HG03097 (cell line): ENCODE results near the gene FAM227B.
"Not testable (repeated sequence)": the region's sequence is repeated elsewhere in the genome, so short reads cannot be mapped to it uniquely, and the experiment has no call there.

Source experiments
- ATAC-seq: cut with Tn5 transposase; IDR thresholded peaks from one replicate; pipeline ENCODE4 v1.9.1; 2021; ENCODE audit not compliant: unreplicated experiment, low FRiP score

The FAM227B gene

DNA sequence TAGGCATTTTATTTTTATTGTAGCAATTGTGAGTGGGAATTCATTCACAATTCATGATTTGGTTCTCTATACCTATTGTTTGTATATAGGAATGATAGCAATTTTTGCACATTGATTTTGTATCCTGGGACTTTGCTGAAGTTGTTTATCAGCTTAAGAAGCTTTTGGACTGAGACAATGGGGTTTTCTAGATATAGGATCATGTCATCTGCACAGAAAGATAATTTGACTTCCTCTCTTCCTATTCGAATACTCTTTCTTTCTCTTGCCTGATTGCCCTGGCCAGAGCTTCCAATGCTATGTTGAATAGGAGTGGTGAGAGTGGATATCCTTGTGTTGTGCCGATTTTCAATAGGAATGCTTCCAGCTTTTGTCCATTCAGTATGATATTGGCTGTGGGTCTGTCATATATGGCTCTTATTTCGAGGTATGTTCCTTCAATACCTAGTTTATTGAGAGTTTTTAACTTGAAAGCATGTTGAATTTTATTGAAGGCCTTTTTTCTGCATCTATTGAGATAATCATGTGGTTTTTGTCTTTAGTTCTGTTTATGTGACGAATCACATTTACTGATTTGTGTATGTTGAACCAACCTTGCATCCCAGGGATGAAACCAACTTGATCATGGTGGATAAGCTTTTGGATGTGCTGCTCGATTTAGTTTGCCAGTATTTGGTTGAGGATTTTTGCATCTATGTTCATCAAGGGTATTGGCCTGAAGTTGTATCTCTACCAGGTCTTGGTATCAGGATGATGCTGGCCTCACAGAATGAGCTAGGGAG is 217.9 kb downstream of the FAM227B start:
- ATAC-seq = not testable (repeated sequence)

DNA sequence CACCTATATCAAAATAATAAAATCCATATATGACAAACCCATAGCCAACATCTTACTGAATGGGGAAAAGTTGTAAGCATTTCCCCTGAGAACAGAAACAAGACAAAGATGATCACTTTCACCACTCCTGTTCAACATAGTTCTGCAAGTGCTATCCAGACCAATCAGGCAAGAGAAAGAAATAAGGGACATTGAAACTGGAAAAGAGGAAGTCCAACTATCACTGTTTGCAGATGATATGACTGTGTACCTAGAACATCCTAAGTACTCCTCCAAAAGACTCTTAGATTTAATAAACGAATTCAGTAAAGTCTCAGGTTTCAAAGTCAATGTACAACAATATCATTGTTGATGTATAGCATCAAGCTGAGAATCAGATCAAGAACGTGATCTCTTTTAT is 233.1 kb downstream of the FAM227B start:
- ATAC-seq = no peak

DNA sequence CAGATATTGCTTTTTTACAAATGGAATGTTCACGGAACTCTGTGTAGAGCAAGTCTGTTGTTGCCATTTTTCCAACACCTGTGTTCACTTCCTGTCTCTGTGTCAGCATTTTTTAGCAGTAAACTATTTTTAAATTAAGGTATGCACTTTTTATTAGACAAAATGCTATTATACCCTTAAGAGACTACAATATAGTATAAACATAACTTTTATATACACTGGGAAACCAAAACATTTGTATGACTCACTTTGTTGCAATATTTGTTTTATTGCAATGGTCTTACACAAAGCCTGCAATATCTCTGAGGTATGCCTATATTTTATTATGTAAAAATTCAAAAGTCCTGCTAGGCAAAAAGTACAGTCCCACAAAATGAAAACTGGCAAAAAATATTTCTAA is 237.4 kb downstream of the FAM227B start:
- no peak for ATAC-seq

DNA sequence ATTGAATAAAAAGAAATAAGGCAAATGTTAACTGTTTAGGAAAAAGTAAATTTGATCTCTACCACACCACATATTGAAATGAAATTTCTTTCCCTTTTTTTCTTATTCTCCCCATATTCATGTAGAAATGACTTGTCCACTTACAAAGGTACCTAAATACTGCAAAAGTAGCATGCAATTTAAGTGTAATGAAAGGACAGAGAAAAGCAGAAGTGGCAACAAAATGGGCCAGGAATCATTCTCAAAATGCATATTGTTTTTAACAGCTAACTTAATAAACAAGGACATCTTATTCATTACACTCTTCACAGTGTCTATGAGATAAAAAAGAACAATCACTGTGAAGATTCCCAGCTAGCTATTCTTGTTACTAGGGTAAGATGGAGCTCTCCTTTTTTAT is 238.2 kb downstream of the FAM227B start:
- ATAC-seq = no peak

DNA sequence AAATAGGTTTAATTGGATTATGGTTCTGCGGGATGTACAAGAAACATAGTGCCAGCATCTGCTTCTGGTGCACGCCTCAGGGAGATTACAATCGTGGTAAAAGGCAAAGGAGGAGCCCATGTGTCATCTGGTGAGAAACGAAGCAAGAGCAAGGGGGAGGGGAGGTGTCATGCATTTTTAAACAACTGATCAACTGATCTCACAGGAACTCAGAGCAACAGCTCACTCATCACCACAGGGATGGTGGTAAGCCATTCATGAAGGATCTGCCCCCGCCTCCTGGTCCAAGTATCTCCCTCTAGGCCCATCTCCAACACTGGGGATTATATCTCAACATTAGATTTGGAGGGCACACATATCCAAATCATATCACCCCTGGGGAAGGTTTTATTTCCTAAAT is 239.7 kb downstream of the FAM227B start:
- ATAC-seq = no peak

DNA sequence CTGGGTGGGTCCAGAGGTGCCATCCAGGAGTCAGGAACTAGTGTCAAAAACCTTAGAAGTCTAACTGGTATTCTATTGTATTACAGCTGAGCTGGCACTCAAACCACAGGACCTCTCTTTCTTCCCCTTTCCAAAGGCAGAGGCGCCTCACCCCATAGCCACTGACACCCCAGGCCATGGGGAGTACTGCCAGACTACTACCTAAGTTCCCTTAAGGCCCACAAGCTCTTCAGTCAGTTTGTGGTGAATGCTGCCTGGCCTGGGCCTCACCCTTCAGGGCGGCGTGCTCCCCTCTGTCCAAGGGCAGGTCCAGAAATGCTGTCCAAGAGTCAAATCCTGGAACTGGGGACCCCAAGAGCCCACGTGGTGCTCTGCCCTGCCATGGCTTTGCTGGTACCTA is 240.6 kb downstream of the FAM227B start:
- ATAC-seq = no peak

DNA sequence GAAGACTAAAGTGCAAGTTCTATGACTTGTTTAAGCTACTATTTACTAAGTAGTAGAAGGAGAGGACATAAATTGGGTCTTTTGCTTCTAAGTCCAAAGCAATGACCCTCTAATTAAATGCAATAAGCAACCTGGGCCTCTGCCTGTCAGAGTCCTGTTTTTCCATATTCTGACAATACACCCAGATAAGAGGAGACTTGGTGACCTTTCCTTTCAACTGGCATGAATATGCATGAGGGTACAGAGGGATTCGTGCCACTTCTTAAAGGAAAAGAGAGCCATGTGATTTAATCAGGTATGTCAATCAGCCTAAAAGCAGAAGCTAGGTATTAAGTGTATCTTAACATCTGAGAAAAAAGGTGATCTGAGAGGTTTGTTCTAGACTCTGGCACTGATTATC is 248.3 kb downstream of the FAM227B start:
- no peak for ATAC-seq

DNA sequence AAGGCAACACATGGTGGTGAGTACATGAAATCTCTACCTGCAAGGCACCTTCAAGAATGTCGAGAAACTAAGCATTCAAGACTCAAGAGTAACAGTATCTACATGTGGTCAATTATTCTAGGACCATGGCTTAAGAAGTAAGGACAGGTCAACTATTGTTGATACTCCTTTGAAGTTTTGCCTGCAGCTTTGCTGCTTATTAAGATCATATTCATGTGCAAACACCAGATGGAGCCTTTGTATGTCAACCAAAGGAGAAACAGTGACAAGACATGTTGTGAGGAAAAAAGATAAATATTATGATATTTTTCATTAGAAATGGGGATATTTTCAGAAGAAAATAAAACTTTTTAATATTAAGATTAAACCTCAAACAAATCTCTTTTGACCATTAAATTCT is 249.8 kb downstream of the FAM227B start:
- no peak for ATAC-seq

DNA sequence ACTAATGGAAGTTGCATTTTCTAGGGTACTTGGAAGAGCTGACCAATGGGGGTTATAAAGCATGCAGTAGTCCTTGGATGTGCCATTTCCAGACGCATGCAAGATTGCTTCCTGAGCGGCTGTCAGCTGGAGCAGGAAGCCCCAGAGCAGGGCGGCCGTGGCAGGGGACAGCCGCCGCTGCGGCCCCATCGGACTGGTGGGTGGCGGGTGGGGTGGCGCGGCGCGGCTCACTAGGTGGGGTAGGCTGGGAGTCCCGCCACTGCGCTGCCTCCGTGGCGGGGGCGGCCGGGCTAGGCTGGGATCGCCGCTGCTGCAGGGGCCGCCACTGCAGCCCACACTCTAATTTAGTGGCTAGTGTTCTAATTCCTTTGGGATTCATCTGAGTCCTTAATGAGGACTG is 254.1 kb downstream of the FAM227B start:
- no peak for ATAC-seq

DNA sequence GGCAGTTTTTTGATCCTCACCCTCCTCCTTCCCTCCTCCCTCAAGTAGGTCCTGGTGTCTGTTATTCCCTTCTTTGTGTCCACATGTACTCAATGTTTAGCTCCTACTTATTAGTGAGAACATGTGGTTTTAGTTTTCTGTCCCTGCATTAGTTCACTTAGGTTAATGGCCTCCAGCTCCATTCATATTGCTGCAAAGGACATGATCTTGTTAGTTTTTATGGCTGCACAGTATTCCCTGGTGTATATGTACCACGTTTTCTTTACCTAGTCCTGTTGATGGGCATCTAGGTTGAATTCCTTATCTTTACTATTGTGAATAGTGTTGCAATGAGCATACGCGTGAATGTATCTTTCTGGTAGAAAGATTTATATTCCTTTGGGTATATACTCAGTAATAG is 259.2 kb downstream of the FAM227B start:
- no peak for ATAC-seq

DNA sequence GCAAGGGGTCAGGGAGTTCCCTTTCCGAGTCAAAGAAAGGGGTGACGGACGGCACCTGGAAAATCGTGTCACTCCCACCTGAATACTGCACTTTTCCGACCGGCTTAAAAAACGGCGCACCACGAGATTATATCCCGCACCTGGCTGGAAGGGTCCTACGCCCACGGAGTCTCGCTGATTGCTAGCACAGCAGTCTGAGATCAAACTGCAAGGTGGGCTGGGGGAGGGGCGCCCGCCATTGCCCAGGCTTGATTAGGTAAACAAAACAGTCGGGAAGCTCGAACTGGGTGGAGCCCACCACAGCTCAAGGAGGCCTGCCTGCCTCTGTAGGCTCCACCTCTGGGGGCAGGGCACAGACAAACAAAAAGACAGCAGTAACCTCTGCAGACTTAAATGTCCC is 266.2 kb downstream of the FAM227B start:
- not testable (repeated sequence) for ATAC-seq

DNA sequence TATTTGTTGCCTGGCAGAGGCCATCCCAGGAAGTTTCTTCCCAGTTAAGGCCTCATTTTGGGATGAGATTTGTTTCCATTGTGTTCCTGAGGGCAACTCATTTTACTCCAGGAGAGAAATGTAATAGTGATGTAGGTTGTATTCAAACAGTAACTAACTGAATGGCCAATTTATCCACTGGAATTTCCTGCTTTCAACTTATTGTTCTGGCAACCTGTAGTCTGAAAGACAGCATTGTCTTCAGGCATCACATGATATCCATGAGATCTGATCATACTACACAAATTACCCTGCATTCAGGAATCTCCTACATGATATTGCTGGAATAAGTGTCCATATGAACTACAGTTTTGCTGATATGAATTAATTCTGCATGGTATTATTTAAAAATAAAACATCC is 277.1 kb downstream of the FAM227B start:
- ATAC-seq = no peak

DNA sequence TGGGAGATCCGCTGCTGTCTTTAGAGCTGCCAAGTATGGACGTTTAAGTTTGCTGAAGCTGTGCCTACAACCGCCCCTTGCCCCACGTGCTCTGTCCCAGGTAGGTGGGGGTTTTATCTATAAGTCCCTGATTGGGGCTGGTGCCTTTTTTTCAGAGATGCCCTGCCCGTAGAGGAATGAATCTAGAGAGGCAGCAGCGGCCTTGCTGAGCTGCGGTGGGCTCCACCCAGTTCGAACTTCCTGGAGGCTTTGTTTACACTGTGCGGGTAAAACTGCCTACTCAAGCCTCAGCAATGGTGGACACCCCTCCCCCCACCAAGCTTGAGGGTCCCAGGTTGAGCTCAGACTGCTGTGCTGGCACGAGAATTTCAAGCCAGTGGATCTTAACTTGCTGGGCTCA is 281.0 kb downstream of the FAM227B start:
- no peak for ATAC-seq

DNA sequence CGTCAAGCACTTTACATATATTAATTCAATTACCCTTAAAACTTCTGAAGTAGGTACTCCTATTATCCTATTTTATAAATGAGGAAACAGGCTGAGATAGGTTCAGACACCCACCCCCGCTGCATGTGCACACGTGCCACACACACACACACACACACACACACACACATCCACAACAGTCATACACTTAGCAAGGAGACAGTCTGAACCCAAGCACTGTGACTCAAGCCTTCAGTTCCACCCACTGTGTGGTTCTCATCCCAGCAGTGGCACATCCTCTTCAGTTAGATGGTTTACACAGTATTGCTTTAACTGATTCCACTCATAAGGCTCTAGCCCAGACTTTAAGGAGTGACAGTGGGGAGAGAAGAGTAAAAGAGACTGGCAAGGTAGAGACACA is 288.7 kb downstream of the FAM227B start:
- no peak for ATAC-seq

DNA sequence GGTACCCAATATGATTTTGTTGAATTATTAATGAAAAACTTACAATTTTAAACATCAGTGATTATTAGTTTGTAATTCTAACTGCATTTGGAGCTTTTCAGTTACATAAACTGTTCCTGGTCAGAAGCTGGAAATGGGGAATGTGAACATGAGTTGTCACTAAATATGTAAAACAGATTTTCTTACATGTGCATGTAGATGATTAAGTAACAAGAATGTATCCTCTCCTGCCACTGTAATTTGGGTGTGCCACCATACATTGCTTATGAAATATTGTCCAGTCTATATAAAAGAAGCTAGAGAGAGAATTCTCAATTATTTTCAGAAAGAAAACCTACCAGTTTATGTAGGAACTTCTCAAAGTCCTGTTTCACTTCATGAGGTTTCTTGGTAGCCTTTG is 289.2 kb downstream of the FAM227B start:
- no peak for ATAC-seq

DNA sequence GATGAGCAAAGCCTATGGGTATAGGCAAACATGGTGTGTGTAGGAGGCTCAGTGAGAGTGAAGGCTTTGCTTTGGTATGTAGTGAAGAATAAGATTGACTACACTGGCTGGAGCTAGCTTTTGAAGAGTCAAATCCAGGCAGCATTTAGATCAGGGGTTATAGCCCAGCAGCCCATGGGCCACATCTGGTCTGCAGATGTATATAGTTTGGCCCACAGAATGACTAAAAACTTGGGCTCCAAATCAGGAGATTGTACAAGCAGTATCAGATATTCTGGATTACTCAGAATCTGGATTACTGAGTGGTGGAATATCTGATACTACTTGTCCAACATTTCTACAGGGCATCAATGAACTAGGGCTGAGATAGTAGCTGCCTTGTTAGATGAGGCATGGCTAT is 290.5 kb downstream of the FAM227B start:
- ATAC-seq = no peak

DNA sequence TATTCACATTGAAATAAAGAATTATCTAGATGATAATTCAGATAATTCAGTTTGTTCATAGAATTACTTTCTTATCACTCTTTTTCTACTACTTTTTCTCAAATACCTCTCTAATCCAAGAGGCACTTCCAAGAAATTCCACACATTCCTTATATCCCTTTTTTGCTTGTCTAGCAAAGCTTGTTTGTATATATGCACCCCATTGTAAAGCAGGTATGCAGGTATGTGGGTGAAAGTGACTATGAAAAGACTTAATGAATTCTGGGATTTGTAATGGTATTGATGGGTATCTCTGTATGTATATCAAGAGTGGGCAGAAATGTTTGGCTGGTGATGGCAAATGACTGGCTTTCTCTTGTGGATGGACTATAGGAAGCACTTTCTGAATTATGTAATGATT is 291.7 kb downstream of the FAM227B start:
- ATAC-seq = no peak

DNA sequence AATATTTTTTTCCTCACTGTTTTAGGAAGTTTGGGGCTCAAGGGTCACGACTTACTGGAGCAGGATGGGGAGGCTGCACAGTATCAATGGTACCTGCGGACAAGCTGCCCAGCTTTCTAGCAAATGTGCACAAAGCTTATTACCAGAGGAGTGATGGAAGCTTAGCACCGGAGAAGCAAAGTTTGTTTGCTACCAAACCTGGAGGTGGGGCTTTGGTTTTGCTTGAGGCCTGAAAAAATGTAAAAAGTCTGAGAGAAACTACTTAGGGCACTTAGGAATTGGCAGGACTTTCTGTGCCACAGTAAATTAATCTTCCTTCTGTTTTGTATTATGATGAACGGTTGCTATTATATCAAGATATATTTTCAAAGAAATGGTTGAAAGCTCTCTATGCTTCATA is 292.7 kb downstream of the FAM227B start:
- ATAC-seq = no peak

DNA sequence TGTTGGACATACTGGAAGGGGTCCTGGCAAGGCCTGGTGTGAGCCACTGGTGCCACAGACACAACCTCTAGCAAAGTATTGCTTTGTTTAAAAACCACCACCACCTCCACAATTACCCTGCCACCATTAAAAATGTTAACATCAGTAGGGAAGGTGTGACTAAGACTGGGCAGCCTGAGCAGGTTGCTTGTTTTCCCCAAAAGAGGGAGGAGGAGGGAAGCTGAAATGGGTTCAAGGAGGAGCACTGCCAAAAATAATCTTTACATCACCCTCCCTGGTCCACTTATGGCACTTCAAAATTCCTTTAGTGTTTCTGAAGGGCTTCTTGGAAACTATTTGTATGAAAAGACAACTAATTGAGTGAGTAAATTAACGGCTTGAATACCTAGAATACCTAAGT is 297.4 kb downstream of the FAM227B start:
- ATAC-seq = no peak

DNA sequence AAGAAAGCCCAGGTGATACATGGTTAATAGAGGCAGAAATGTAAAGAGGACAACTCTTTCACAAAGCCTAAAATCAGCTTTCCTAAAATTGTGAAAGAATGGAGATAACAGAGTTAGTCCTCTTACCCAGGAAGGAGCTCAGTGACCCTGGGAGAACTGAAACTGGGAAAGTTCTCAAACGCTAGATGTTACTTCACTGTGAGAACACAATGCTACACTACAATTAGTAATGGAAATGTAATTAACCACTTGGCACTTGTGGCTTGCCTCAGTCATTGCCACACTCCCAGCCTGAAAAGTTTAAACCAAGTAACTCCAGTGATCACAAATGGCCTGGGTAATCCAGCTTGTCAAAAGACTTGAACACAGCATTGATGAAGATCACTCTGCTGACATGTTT is 300.3 kb downstream of the FAM227B start:
- no peak for ATAC-seq

DNA sequence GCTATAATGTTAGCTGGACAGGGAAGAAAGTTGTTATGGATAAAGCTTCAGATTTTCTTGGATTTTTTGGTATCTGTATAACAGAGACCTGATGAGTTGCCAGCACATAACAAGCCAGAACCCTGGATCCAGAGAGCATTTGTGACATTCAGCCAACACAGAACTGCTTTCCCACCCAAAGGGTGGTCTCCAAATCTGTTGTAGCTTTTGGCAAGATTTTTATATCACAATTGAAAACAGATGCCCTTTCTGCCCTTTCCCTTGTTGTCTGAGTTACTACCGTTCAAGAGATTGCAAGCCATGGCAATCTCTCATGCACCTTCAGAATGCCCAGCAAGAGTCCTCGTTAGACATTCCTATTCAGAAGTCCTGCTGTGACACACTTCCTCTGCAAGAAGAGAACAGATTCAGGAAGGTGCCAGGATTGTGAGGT is 305.2 kb downstream of the FAM227B start:
- ATAC-seq = no peak

DNA sequence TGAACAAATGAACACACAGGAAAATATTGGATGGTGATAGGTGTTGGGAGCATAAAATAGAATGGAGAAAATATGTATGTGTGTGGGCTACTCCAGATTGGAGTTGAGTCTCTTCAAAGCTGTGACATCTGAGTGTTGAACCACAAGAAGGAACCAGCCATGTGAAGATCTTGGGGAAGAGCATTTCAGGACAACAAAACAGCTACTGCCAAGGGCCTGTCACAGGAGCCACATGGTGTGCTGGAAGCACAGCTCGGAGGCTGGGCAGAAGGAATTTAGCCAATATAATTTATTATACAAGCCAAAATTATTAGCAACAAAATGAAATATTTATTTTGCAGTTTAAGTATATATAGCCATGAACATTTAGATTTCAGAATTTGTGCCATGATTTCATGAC is 305.9 kb downstream of the FAM227B start:
- ATAC-seq = no peak

DNA sequence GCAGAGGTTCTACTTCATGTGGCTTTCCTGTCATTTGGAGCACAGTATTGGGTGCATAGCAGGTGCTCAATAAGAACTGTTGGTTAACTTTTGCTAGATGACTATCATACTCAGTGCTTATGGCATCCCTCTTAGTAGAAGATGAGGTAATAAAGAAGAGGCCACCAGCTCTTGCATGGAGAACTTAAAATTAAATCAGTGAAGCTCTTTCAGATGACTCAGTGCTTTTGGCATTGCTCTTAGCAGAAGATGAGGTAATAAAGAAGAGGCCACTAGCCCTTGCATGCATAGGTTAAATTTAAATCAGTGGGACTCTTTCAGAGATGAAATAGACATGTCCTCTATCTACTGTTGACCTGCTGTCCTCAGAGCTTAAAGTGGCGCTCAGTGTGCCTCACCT is 307.0 kb downstream of the FAM227B start:
- no peak for ATAC-seq
